SK-N-SH treated with all-trans-retinoic acid at 6 μM for 48 hours (cell line): ENCODE measurements around the gene BTG4.

Source experiments
- ATAC-seq: fragments of 200-7000 bp; cut with Tn5 transposase; 3 replicates; pipeline ENCODE4 v1.9.1; 2020; ENCODE audit warnings: mild to moderate bottlenecking, moderate library complexity
- ARNTL ChIP-seq: fragments of 450-650 bp; formaldehyde crosslinking; IDR thresholded peaks from 2 replicates; pipeline ENCODE4 v1.5.0; 2020; ENCODE audit warnings: low read depth, mild to moderate bottlenecking, moderate library complexity, borderline replicate concordance
- CSDC2 ChIP-seq: fragments of 250-450 bp; sonication (Bioruptor Pico); IDR thresholded peaks from 2 replicates; pipeline ENCODE4 v1.5.0; 2020; ENCODE audit warnings: mild to moderate bottlenecking, moderate library complexity
- CSRNP3 ChIP-seq: fragments of 250-450 bp; sonication (Bioruptor Pico); IDR thresholded peaks from 2 replicates; pipeline ENCODE4 v1.5.1; 2021; ENCODE audit warnings: mild to moderate bottlenecking, moderate library complexity
- ESRRG ChIP-seq: fragments of 250-450 bp; sonication (Bioruptor Pico); IDR thresholded peaks from 2 replicates; pipeline ENCODE4 v1.6.1; 2021; ENCODE audit warnings: mild to moderate bottlenecking
- GLIS3 ChIP-seq: fragments of 250-450 bp; sonication (Bioruptor Pico); IDR thresholded peaks from 2 replicates; pipeline ENCODE4 v1.5.0; 2020; ENCODE audit warnings: mild to moderate bottlenecking, moderate library complexity
- ISL1 ChIP-seq: fragments of 250-450 bp; sonication (Bioruptor Pico); IDR thresholded peaks from 2 replicates; pipeline ENCODE4 v2.1.2; 2022; ENCODE audit warnings: mild to moderate bottlenecking, moderate library complexity
- OSR1 ChIP-seq: fragments of 250-450 bp; sonication (Bioruptor Pico); IDR thresholded peaks from 2 replicates; pipeline ENCODE4 v1.8.0; 2022; ENCODE audit warnings: moderate library complexity, mild to moderate bottlenecking, inconsistent platforms
- PATZ1 ChIP-seq: fragments of 250-450 bp; sonication (Bioruptor Pico); IDR thresholded peaks from 2 replicates; pipeline ENCODE4 v1.8.0; 2020; ENCODE audit warnings: mild to moderate bottlenecking, moderate library complexity, borderline replicate concordance
- POU6F1 ChIP-seq: fragments of 250-450 bp; sonication (Bioruptor Pico); IDR thresholded peaks from 2 replicates; pipeline ENCODE4 v1.8.0; 2021; ENCODE audit warnings: low read depth, mild to moderate bottlenecking, moderate library complexity, borderline replicate concordance
- RARB ChIP-seq: fragments of 250-450 bp; sonication (Bioruptor Pico); IDR thresholded peaks from 2 replicates; pipeline ENCODE4 v1.8.0; 2021; ENCODE audit warnings: mild to moderate bottlenecking, moderate library complexity
- SNAI2 ChIP-seq: fragments of 250-450 bp; sonication (Bioruptor Pico); IDR thresholded peaks from 2 replicates; pipeline ENCODE4 v1.5.0; 2020; ENCODE audit warnings: mild to moderate bottlenecking, moderate library complexity
- TCF4 ChIP-seq: fragments of 250-450 bp; sonication (Bioruptor Pico); IDR thresholded peaks from 2 replicates; pipeline ENCODE4 v1.8.0; 2021; ENCODE audit warnings: mild to moderate bottlenecking, moderate library complexity, borderline replicate concordance
- TOX ChIP-seq: fragments of 250-450 bp; sonication (Bioruptor Pico); IDR thresholded peaks from 2 replicates; pipeline ENCODE4 v1.8.0; 2021; ENCODE audit warnings: mild to moderate bottlenecking, moderate library complexity, borderline replicate concordance
- ZC3H10 ChIP-seq: fragments of 250-450 bp; sonication (Bioruptor Pico); IDR thresholded peaks from 2 replicates; pipeline ENCODE4 v1.5.1; 2021; ENCODE audit warnings: mild to moderate bottlenecking, moderate library complexity
- ZFP3 ChIP-seq: fragments of 250-450 bp; sonication (Bioruptor Pico); IDR thresholded peaks from 2 replicates; pipeline ENCODE4 v1.5.0; 2020; ENCODE audit warnings: mild to moderate bottlenecking, moderate library complexity
- ZFP30 ChIP-seq: fragments of 450-650 bp; formaldehyde crosslinking; IDR thresholded peaks from 2 replicates; pipeline ENCODE4 v1.5.0; 2022; ENCODE audit warnings: mild to moderate bottlenecking, moderate library complexity
- ZNF565 ChIP-seq: fragments of 450-650 bp; formaldehyde crosslinking; conservative IDR thresholded peaks from 2 replicates; pipeline ENCODE4 v1.5.0; 2020; ENCODE audit warnings: low read depth, mild to moderate bottlenecking, moderate library complexity
- ZNF70 ChIP-seq: fragments of 450-650 bp; formaldehyde crosslinking; IDR thresholded peaks from 2 replicates; pipeline ENCODE4 v1.5.0; 2020; ENCODE audit warnings: mild to moderate bottlenecking, moderate library complexity
- ZNF8 ChIP-seq: fragments of 450-650 bp; formaldehyde crosslinking; IDR thresholded peaks from 2 replicates; pipeline ENCODE4 v1.5.0; 2020; ENCODE audit warnings: mild to moderate bottlenecking, moderate library complexity

Gene BTG4

GRCh38 chr11:111463276-111463675 is 48.9 kb downstream of the BTG4 start:
- no peak for ATAC-seq
- TF ChIP-seq ZNF70 (CRISPR knock-in tag) (no peak), OSR1 (CRISPR knock-in tag) (no peak), ESRRG (no peak), TOX (CRISPR knock-in tag) (no peak), ARNTL (CRISPR knock-in tag) (no peak), ZNF8 (CRISPR knock-in tag) (no peak), ZFP3 (no peak), ISL1 (CRISPR knock-in tag) (no peak), CSRNP3 (CRISPR knock-in tag) (no peak)
- TF ChIP-seq, all 23 proteins: peak for 0

DNA sequence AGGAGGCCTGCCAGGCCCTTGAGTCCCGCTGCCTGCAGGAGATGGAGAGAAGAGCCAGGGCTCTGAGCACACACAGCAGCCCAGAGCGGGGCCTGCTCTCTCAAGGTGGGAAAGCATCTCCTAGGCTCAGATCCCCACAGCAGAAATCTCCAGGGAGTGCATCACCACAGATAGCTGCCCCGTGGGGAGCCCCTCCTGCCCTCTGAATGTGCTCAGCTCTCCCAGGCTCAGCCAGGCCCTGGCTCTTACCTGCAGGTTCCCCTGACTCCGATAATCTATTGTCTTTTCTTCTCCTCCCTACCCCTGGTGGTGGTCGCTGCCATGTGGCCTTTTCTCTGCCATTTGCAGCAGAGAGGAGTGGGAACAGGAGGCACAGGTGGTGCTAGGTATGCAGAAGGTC is 49.9 kb downstream of the BTG4 start:
- ATAC-seq = no peak
- TF ChIP-seq ZNF565 (CRISPR knock-in tag) = no peak
- TF ChIP-seq ZFP3 = no peak
- TF ChIP-seq ESRRG = no peak
- TF ChIP-seq ZNF8 (CRISPR knock-in tag) = no peak

DNA sequence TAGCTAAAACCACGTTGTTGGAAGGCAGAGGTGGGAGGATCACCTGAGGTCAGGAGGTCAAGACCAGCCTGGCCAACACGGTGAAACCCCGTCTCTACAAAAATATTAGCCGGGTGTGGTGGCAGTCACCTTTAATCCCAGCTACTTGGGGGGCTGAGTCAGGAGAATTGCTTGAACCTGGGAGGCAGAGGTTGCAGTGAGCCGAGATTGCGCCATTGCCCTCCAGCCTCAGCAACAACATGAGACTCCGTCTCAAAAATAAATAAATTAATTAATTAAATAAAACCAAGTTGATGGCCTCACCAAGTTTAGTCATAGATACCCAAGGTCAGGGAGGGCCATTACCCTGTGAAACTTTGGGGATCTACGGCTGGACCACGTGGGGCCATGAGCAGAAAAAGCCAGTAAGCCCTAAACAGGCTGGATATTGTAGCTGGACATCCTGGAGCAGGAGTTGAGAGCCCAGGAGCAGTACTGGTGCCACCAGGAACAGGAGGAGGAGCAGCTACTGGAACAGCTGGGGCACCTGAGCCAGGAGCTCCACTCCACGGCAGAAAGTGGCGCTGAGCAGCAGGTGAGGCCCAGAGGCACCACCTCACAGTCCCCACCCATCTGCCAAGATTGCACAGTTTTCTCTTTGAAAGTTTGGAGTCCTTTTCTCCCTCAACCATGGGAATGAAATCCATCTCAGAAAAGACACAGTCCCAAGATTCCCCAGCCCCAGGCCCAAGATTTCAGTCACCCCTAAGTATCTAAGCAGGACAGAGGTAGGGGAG is 50.5 kb downstream of the BTG4 start:
- TF ChIP-seq ZFP30 (CRISPR knock-in tag) (no peak), GLIS3 (no peak), ESRRG (no peak), PATZ1 (CRISPR knock-in tag) (no peak), ZNF565 (CRISPR knock-in tag) (no peak), ARNTL (CRISPR knock-in tag) (no peak), ZC3H10 (CRISPR knock-in tag) (no peak), CSDC2 (CRISPR knock-in tag) (no peak), TCF4 (CRISPR knock-in tag) (no peak), ZNF8 (CRISPR knock-in tag) (no peak), ZFP3 (no peak), OSR1 (CRISPR knock-in tag) (no peak)
- no peak for ATAC-seq

GRCh38 chr11:111460856-111461255 is 51.3 kb downstream of the BTG4 start:
- no peak for TF ChIP-seq ZNF8 (CRISPR knock-in tag)
- no peak for TF ChIP-seq PATZ1 (CRISPR knock-in tag)
- TF ChIP-seq RARB (CRISPR knock-in tag) = no peak
- TF ChIP-seq TOX (CRISPR knock-in tag) = no peak
- TF ChIP-seq CSDC2 (CRISPR knock-in tag) = no peak
- no peak for TF ChIP-seq ZC3H10 (CRISPR knock-in tag)
- no peak for TF ChIP-seq ARNTL (CRISPR knock-in tag)
- no peak for TF ChIP-seq CSRNP3 (CRISPR knock-in tag)
- TF ChIP-seq ESRRG = no peak
- no peak for TF ChIP-seq SNAI2
- no peak for TF ChIP-seq ZNF70 (CRISPR knock-in tag)
- TF ChIP-seq POU6F1 = no peak
- no peak for TF ChIP-seq ISL1 (CRISPR knock-in tag)
- TF ChIP-seq, all 23 proteins: peak for 0

More at GRCh38 chr11:111460856-111461255, 51.3 kb downstream of the BTG4 start:
- ATAC-seq = no peak
